ENCODE measurements around the gene XG. TPM values are rescaled to one million over a fixed set of nuclear protein-coding genes. Genes with fewer than 3 reads are reported as not detected.

XG gene
- polyA plus RNA-seq, 3 donors, result not detected

- Histone ChIP-seq H4K20me1 (ENCODE audit: insufficient read depth, low read length) (peaks cover 25% of the 10 kb centered on the region), H3K4me3 (replicated peaks in 1 of 3; ENCODE audit: low read depth in 2 of 3, low read length in 3 of 3) (peak overlapping the region in 1 of 3 experiments; percentile 31), H3K36me3 (replicated peaks in 1 of 2; ENCODE audit: control insufficient read depth in 1 of 2, insufficient read depth in 2 of 2, low read length in 2 of 2) (peaks cover 4 to 15% of the 10 kb centered on the region in 2 donors), H3K4me2 (replicated peaks; ENCODE audit: extremely low read depth, low read length, poor library complexity, severe bottlenecking) (peak overlapping the region; percentile 50), H3K9me3 (replicated peaks in 1 of 2; ENCODE audit: control insufficient read depth in 1 of 2, insufficient read depth in 1 of 2, low read length in 2 of 2) (no peaks in the 10 kb centered on the region), H3K27ac (ENCODE audit: low read depth in 1 of 2, low read length in 2 of 2) (peak overlapping the region; percentile 78 to 87), H2AFZ (ENCODE audit: insufficient read depth, low read depth, low read length, poor library complexity, severe bottlenecking) (peak overlapping the region; percentile 21), H3K4me1 (ENCODE audit: control insufficient read depth in 1 of 2, insufficient read depth in 2 of 2, low read length in 2 of 2) (peaks cover 49 to 50% of the 10 kb centered on the region in 2 donors), H3K9ac (ENCODE audit: insufficient read depth, low read length, poor library complexity, severe bottlenecking) (peak overlapping the region; percentile 50), H3K27me3 (ENCODE audit: control insufficient read depth in 2 of 2, insufficient read depth in 2 of 2, low read length in 2 of 2) (no peaks in the 10 kb centered on the region), H3K79me2 (ENCODE audit: insufficient read depth, low read length) (peaks cover 72% of the 10 kb centered on the region)
- Mint-ChIP-seq H3K4me1 (peaks cover 58% of the 10 kb centered on the region), H3K27ac (peak overlapping the region; percentile 96 to 99 (median 99)), H3K36me3 (peaks cover 39 to 45% of the 10 kb centered on the region in 2 donors), H3K27me3 (ENCODE audit: low read depth in 3 of 3) (peaks cover 0 to 7% (median 2%) of the 10 kb centered on the region in 3 donors), H3K4me3 (peak overlapping the region; percentile 64 to 76), H3K9me3 (peaks cover 0 to 2% (median 0%) of the 10 kb centered on the region in 7 donors)
- peak; percentile 56 to 75 (median 61) for DNase-seq
- intact Hi-C loops (cut with micrococcal nuclease), result loop anchor here (2.0 to 5.0 kb wide), 3 partner anchors 15 to 96 kb away; no protein-coding TSS in a partner anchor
- WGBS (ENCODE audit: insufficient coverage), result no CpG with 5 or more reads among the region's 6 CpGs
- TF ChIP-seq CTCF (IDR thresholded peaks at IDR 0.05), result peak; percentile 25
Observed at GRCh38 chrX:2708021-2708420, 43.8 kb upstream of the XG start.

- intact Hi-C loops (cut with micrococcal nuclease), result loop anchor here (2.0 to 5.0 kb wide), 3 partner anchors 16 to 96 kb away; no protein-coding TSS in a partner anchor
Observed at GRCh38 chrX:2708592-2709188, 43.1 kb upstream of the XG start.

More at GRCh38 chrX:2708592-2709188, 43.1 kb upstream of the XG start:
- H3K36me3 Mint-ChIP-seq, result peaks cover 34 to 41% of the 10 kb centered on the region in 2 donors
- WGBS (ENCODE audit: insufficient coverage), result 28% methylated on average over 9 of the region's 10 CpGs
- Histone ChIP-seq H3K79me2 (ENCODE audit: insufficient read depth, low read length) (peaks cover 72% of the 10 kb centered on the region), H3K36me3 (replicated peaks in 1 of 2; ENCODE audit: control insufficient read depth in 1 of 2, insufficient read depth in 2 of 2, low read length in 2 of 2) (peaks cover 4 to 22% of the 10 kb centered on the region in 2 donors), H2AFZ (ENCODE audit: insufficient read depth, low read depth, low read length, poor library complexity, severe bottlenecking) (peak overlapping the region; percentile 21), H3K27ac (ENCODE audit: low read depth in 1 of 2, low read length in 2 of 2) (peak overlapping the region; percentile 5 to 87), H3K4me3 (replicated peaks in 1 of 3; ENCODE audit: low read depth in 2 of 3, low read length in 3 of 3) (no peak overlapping the region), H3K4me1 (ENCODE audit: control insufficient read depth in 1 of 2, insufficient read depth in 2 of 2, low read length in 2 of 2) (peaks cover 49 to 50% of the 10 kb centered on the region in 2 donors), H3K9ac (ENCODE audit: insufficient read depth, low read length, poor library complexity, severe bottlenecking) (peak overlapping the region; percentile 50), H3K9me3 (replicated peaks in 1 of 2; ENCODE audit: control insufficient read depth in 1 of 2, insufficient read depth in 1 of 2, low read length in 2 of 2) (no peaks in the 10 kb centered on the region), H3K27me3 (ENCODE audit: control insufficient read depth in 2 of 2, insufficient read depth in 2 of 2, low read length in 2 of 2) (no peaks in the 10 kb centered on the region), H3K4me2 (replicated peaks; ENCODE audit: extremely low read depth, low read length, poor library complexity, severe bottlenecking) (peak overlapping the region; percentile 29), H4K20me1 (ENCODE audit: insufficient read depth, low read length) (peaks cover 25% of the 10 kb centered on the region)
- H3K4me1 Mint-ChIP-seq, result peaks cover 56% of the 10 kb centered on the region
- H3K27me3 Mint-ChIP-seq (ENCODE audit: low read depth in 3 of 3), result peaks cover 0 to 7% (median 2%) of the 10 kb centered on the region in 3 donors
- DNase-seq, result peak; percentile 69 to 84 (median 77)
- H3K27ac Mint-ChIP-seq, result peak overlapping the region; percentile 96 to 99 (median 99)
- peaks cover 0 to 2% (median 0%) of the 10 kb centered on the region in 7 donors for H3K9me3 Mint-ChIP-seq
- TF ChIP-seq CTCF (IDR thresholded peaks at IDR 0.05), result no peak
- H3K4me3 Mint-ChIP-seq, result peak overlapping the region; percentile 60 to 73

Data from CD14-positive monocyte (primary cell).